ENCODE measurements around the gene GREB1.

Gene GREB1

DNA sequence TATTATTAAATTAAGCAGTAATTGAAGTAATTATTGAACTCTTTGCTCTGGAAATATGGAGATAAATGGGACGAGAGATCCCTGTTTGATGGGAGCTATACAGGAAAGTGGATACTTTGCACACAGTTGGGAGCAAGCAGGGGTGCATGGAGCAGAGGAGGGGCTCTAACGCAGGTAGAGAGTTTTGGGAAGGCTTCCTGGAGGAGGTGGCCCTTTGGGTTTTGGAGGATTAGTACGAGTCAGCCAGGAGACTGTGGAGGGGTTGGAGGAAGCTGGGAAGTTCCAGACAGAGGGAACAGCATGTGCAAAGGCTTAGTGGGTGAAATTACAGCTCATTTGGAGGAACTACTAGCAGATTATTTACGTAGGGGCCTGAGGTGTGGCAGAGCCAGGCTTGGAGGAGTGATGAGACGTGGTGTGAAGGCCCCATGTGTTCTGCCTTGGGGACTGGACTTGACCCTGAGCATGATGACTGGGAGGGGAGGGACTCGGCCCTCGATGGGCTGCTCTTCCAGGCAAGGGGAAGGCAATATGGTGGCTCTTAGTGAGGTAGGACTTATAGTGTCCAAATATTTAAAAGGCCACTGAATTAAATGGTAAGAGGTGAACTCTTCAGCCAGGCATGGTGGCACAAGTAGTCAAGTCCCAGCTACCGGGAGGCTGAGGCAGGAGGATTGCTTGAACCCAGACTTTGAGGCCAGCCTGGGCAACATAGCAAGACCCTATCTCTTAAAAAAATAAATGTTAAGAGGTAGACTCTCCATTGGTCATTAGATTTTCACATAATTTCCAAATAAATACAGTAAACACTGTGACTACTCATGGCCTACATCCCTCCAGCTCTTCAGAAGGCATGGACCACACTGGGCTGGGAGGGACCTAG, 30.2 kb downstream of the GREB1 start:
- H3K36me3 ChIP-seq (ENCODE audit: control insufficient read depth, insufficient read depth, low read length): peaks cover 38% of the 10 kb centered on the region
- no peaks in the 10 kb centered on the region for H3K9me3 ChIP-seq (ENCODE audit: control insufficient read depth, low read length)
- no peak overlapping the region for H3K4me3 ChIP-seq (ENCODE audit: extremely low read depth, insufficient read depth, low read length, poor library complexity, severe bottlenecking)
- H3K4me1 ChIP-seq (ENCODE audit: control insufficient read depth, insufficient read depth, low read length, poor library complexity, severe bottlenecking): peaks cover 4% of the 10 kb centered on the region
- H3K27ac ChIP-seq (ENCODE audit: low read depth, low read length, severe bottlenecking): no peak overlapping the region
- 98 to 100% methylated on average over 6 to 7 of the region's 8 CpGs for WGBS, 2 experiments (ENCODE audit: insufficient coverage in 2 of 2)

DNA sequence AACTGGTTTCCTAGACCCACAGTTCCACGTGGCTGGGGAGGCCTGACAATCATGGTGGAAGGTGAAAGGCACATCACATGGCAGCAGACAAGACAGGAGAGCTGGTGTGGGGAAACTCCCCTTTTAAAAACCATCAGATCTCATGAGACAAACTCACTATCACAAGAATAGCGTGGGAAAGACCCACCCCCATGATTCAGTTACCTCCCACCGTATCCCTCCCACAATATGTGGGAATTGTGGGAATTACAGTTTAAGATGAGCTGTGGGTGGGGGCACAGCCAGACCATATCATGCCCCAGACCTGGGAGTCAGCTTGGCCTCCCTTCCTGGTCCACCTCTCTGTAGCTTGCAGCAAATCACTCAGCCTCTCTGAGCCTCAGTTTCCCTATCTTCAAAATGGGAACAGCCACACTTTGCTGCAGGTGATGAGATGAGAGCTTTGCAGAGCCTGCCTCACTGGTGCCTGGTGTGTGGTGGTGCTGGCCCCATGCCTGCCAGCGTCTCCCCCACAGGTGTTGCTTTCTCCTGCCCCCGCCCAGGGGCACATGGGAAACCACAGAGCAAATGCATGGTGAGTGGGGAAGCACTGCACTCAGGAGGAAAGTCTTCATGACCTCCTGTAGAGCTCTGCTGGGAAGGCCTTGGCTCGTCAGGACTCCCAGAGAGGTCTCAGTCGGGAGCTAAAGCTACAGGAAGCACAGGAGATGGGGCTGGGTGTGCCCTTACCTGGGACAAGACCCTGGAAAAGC, 31.1 kb downstream of the GREB1 start:
- Histone ChIP-seq H3K9me3 (ENCODE audit: control insufficient read depth, low read length) (no peaks in the 10 kb centered on the region), H3K4me3 (ENCODE audit: extremely low read depth, insufficient read depth, low read length, poor library complexity, severe bottlenecking) (no peak overlapping the region), H3K36me3 (ENCODE audit: control insufficient read depth, insufficient read depth, low read length) (peaks cover 38% of the 10 kb centered on the region), H3K4me1 (ENCODE audit: control insufficient read depth, insufficient read depth, low read length, poor library complexity, severe bottlenecking) (peaks cover 4% of the 10 kb centered on the region), H3K27ac (ENCODE audit: low read depth, low read length, severe bottlenecking) (no peak overlapping the region)
- 90 to 100% methylated on average over 4 of the region's 7 CpGs for WGBS, 2 experiments (ENCODE audit: insufficient coverage in 2 of 2)

DNA sequence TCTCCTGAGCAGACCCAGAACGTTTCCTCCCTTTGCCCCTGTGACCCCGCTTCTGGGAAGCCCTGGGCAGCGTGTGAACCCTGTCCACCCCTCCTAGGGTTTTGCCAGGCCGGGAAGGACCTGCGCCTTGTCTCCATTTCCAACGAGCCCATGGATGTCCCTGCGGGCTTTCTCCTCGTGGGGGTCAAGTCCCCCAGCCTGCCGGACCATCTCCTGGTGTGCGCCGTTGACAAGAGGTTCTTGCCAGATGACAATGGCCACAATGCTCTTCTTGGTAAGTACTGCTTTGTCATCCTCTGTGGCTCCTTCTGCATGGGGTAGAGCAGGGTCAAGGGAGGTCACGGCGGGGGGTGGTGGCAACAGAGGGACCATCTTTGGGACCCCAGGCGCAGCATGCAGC, 32.5 kb downstream of the GREB1 start:
- Histone ChIP-seq H3K4me3 (ENCODE audit: extremely low read depth, insufficient read depth, low read length, poor library complexity, severe bottlenecking) (no peak overlapping the region), H3K4me1 (ENCODE audit: control insufficient read depth, insufficient read depth, low read length, poor library complexity, severe bottlenecking) (peaks cover 4% of the 10 kb centered on the region), H3K36me3 (ENCODE audit: control insufficient read depth, insufficient read depth, low read length) (peaks cover 35% of the 10 kb centered on the region), H3K27ac (ENCODE audit: low read depth, low read length, severe bottlenecking) (no peak overlapping the region), H3K9me3 (ENCODE audit: control insufficient read depth, low read length) (no peaks in the 10 kb centered on the region)
- whole genome bisulfite sequencing, 2 experiments (ENCODE audit: insufficient coverage in 2 of 2): 93 to 94% methylated on average over 11 to 13 of the region's 14 CpGs

DNA sequence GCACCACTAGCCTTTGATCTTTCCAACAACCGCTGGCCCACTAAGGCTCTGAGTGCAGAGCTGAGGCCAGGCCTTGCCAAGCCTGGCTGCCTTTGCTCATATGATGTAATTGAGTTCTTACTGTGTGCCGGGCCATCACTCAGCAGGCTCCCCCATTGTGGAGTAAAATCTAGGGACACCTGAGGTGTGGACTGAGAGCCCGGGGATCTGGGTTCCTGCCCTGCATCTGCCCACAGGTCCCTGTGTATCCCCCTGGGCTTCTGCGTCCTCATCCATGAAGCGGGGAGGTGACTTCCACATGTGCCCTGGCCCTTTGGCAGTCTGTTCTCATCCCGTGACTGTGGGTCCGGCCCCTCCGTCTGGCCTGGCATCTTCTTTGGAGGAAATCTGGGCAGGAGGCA, 33.8 kb downstream of the GREB1 start:
- Histone ChIP-seq H3K36me3 (ENCODE audit: control insufficient read depth, insufficient read depth, low read length) (peaks cover 28% of the 10 kb centered on the region), H3K9me3 (ENCODE audit: control insufficient read depth, low read length) (no peaks in the 10 kb centered on the region), H3K4me1 (ENCODE audit: control insufficient read depth, insufficient read depth, low read length, poor library complexity, severe bottlenecking) (peaks cover 4% of the 10 kb centered on the region), H3K27ac (ENCODE audit: low read depth, low read length, severe bottlenecking) (no peak overlapping the region), H3K4me3 (ENCODE audit: extremely low read depth, insufficient read depth, low read length, poor library complexity, severe bottlenecking) (no peak overlapping the region)
- WGBS, 2 experiments (ENCODE audit: insufficient coverage in 2 of 2): 95 to 98% methylated on average over 5 to 6 of the region's 8 CpGs

DNA sequence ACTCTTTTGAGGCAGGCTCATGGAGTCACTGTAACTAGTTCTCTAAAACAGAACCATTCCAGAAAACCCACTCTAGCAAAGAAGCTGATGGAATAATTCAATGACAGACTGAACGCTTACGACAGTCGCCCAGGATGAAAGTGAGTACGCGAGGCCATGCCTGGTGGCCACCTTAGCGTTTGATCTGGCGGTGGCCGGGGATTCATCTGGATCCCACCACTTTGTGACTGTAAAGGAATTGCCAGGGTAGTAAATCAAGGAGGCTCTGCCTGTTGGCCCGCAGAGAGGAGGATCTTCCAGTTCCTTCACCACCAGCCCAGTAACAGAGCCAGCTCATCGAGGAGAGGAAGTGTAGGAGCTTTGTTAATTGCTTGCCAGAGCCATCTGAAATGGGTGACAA, 34.6 kb downstream of the GREB1 start:
- H3K36me3 ChIP-seq (ENCODE audit: control insufficient read depth, insufficient read depth, low read length): peaks cover 28% of the 10 kb centered on the region
- no peak overlapping the region for H3K4me3 ChIP-seq (ENCODE audit: extremely low read depth, insufficient read depth, low read length, poor library complexity, severe bottlenecking)
- H3K27ac ChIP-seq (ENCODE audit: low read depth, low read length, severe bottlenecking): no peak overlapping the region
- WGBS, 2 experiments (ENCODE audit: insufficient coverage in 2 of 2): 92 to 96% methylated on average over 8 of the region's 10 CpGs
- H3K9me3 ChIP-seq (ENCODE audit: control insufficient read depth, low read length): no peaks in the 10 kb centered on the region
- H3K4me1 ChIP-seq (ENCODE audit: control insufficient read depth, insufficient read depth, low read length, poor library complexity, severe bottlenecking): peaks cover 10% of the 10 kb centered on the region

DNA sequence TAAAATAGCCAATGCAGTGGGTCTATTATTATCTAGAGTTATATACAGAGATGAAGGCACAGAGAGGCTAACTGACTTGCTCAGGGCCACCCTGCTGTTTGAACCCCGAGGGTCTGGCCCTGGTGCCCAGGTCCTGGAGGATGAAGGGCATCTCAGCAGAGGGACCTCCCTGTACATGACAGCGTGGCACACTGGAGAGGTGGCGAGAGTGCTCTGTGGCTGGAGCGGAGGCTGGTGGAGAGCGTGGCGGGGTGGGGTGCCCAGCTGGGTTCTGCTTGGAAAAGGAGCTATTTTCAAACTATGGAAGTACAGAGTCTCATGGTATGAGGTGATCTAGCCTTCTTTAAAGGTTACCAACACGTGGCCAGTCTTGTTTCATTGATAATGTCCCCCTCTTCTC, 35.8 kb downstream of the GREB1 start:
- no peak overlapping the region for H3K4me3 ChIP-seq (ENCODE audit: extremely low read depth, insufficient read depth, low read length, poor library complexity, severe bottlenecking)
- no peaks in the 10 kb centered on the region for H3K9me3 ChIP-seq (ENCODE audit: control insufficient read depth, low read length)
- H3K36me3 ChIP-seq (ENCODE audit: control insufficient read depth, insufficient read depth, low read length): peaks cover 28% of the 10 kb centered on the region
- H3K27ac ChIP-seq (ENCODE audit: low read depth, low read length, severe bottlenecking): no peak overlapping the region
- WGBS, 2 experiments (ENCODE audit: insufficient coverage in 2 of 2): 97 to 98% methylated on average over 4 to 6 of the region's 7 CpGs
- peaks cover 13% of the 10 kb centered on the region for H3K4me1 ChIP-seq (ENCODE audit: control insufficient read depth, insufficient read depth, low read length, poor library complexity, severe bottlenecking)

DNA sequence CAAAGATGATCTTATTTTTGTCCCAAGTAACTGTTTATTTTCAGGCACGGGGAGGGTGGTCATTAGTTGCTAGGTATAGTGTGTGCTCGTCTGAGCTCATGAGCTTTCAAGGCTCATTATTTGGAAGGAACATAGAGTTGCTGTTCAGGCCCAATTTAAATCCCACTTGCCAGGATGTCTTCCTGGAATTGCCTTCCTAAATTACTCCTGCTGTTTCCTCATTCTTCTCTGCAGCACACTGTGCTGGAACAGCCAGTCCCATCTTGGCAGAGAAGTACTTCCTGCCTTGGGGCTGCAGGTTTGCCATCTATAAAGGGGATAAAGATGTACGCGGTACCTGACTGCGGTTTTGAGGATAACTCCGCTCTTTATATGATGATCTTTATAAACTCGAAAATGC, 37.3 kb downstream of the GREB1 start:
- H3K27ac ChIP-seq (ENCODE audit: low read depth, low read length, severe bottlenecking): no peak overlapping the region
- no peaks in the 10 kb centered on the region for H3K9me3 ChIP-seq (ENCODE audit: control insufficient read depth, low read length)
- 98 to 100% methylated on average over 2 to 7 of the region's 7 CpGs for WGBS, 2 experiments (ENCODE audit: insufficient coverage in 2 of 2)
- no peak overlapping the region for H3K4me3 ChIP-seq (ENCODE audit: extremely low read depth, insufficient read depth, low read length, poor library complexity, severe bottlenecking)
- H3K4me1 ChIP-seq (ENCODE audit: control insufficient read depth, insufficient read depth, low read length, poor library complexity, severe bottlenecking): peaks cover 13% of the 10 kb centered on the region
- peaks cover 28% of the 10 kb centered on the region for H3K36me3 ChIP-seq (ENCODE audit: control insufficient read depth, insufficient read depth, low read length)

DNA sequence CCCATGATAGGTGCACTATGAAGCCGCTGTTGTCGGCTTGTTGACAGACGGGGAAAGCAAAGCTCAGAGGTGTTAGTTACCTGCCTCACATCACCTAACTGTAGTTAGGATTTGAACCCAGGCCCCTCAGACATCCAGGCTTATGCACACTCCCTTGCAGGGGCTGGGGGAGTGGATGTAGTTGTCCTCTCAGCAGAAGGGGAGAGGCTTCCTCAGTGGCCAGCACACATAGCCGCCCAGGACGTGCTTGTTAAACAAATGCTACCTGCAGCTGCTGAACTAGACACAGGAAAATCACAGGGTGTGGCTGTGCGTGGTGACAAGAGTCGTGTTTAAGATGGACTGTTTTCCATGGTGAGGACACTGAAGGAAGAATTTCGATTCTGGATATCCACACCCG, 39.2 kb downstream of the GREB1 start:
- Histone ChIP-seq H3K4me1 (ENCODE audit: control insufficient read depth, insufficient read depth, low read length, poor library complexity, severe bottlenecking) (peaks cover 13% of the 10 kb centered on the region), H3K9me3 (ENCODE audit: control insufficient read depth, low read length) (no peaks in the 10 kb centered on the region), H3K4me3 (ENCODE audit: extremely low read depth, insufficient read depth, low read length, poor library complexity, severe bottlenecking) (no peak overlapping the region), H3K36me3 (ENCODE audit: control insufficient read depth, insufficient read depth, low read length) (peaks cover 24% of the 10 kb centered on the region), H3K27ac (ENCODE audit: low read depth, low read length, severe bottlenecking) (no peak overlapping the region)
- WGBS, 2 experiments (ENCODE audit: insufficient coverage in 2 of 2): 86 to 91% methylated on average over 6 to 9 of the region's 9 CpGs

DNA sequence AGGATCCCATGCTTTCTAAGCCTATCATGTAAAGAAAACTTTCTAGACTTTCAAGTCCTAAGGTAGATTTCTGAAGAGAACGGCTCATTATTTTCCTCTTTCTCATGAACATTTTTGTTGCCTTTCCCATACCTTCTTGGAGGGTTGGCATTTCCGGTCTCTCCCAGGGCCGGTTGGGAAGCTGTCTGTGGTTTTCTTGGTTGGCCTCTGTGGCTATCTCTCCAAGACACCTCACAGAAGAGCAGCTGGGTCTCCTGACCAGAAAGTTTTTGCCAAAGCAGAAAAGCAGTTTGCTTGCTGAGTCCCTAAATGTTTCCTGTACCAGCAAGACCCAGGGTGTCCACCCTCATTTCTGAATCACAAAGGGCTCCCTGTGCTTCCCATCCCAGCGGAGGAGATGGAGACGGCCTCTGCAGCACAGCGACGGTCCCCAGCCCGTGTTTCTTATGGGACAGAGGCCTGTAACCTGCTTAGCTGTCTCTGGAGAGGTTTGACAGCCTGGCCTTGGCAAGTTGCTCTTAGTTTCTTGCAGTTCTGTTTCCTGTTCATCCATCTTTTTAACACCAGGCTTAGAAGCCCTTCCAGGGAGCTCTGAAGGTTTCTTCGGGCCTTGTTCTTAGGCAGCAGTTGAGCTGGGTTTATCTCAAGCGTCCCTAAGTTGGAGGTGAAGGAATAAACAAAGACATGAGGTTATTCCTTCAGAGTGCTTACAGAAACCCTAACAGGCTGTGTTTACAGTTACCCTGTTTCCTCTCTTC, 39.8 kb downstream of the GREB1 start:
- Histone ChIP-seq H3K27ac (ENCODE audit: low read depth, low read length, severe bottlenecking) (no peak overlapping the region), H3K36me3 (ENCODE audit: control insufficient read depth, insufficient read depth, low read length) (peaks cover 24% of the 10 kb centered on the region), H3K9me3 (ENCODE audit: control insufficient read depth, low read length) (no peaks in the 10 kb centered on the region), H3K4me1 (ENCODE audit: control insufficient read depth, insufficient read depth, low read length, poor library complexity, severe bottlenecking) (peaks cover 13% of the 10 kb centered on the region), H3K4me3 (ENCODE audit: extremely low read depth, insufficient read depth, low read length, poor library complexity, severe bottlenecking) (no peak overlapping the region)
- 64 to 65% methylated on average over 8 to 9 of the region's 10 CpGs for WGBS, 2 experiments (ENCODE audit: insufficient coverage in 2 of 2)

DNA sequence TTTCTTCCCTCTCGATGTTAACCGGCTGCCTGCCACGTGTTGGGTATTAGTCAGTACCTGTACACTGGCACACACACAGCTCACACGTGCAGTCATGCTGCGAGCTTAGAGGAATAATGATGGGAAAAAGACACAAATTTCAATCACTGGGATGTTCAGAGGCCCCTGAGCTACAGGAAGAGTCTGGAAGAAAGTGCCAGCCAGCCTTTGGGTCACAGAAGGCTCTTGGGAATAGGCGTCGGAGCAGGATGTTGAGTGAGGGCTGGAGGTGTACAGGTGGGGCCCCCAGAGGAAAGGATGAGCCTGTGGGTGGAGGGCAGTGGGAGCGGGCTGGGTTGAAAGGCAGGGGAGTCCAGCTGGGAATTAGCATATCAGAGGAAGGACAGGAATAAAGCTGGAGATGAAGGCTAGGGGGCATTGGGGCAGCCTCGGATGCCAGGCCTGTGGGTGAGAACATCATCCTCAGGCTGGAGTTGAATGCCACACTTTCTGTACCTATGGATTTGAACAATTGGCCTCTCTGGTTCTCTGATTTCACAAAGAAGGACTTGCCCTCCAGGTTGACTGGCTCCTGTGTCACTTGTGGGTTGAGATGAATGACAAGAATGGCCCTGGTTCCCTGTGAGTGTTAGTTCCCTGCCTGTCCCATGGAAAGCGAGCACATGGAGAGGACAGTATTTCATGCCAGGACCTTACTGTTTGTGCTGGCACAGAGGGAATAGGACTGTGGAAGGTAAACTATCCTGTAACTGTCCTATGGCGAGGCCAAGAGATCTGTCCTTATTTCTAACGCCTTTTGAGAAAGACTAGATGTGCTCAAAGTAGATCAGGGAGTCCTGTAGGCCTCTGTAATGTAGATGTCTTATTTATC, 40.6 kb downstream of the GREB1 start:
- H3K36me3 ChIP-seq (ENCODE audit: control insufficient read depth, insufficient read depth, low read length): peaks cover 30% of the 10 kb centered on the region
- no peak overlapping the region for H3K4me3 ChIP-seq (ENCODE audit: extremely low read depth, insufficient read depth, low read length, poor library complexity, severe bottlenecking)
- peaks cover 10% of the 10 kb centered on the region for H3K4me1 ChIP-seq (ENCODE audit: control insufficient read depth, insufficient read depth, low read length, poor library complexity, severe bottlenecking)
- no peaks in the 10 kb centered on the region for H3K9me3 ChIP-seq (ENCODE audit: control insufficient read depth, low read length)
- no peak overlapping the region for H3K27ac ChIP-seq (ENCODE audit: low read depth, low read length, severe bottlenecking)
- WGBS, 2 experiments (ENCODE audit: insufficient coverage in 2 of 2): 85 to 97% methylated on average over 6 to 12 of the region's 12 CpGs

Data from mesodermal cell (in vitro differentiated cells).